NCI-H748 treated with DMSO at 0.1 percent for 48 hours (cell line): Measurements from ENCODE around the gene CDC5L.
"Not testable (repeated sequence)": the region's sequence is repeated elsewhere in the genome, so short reads cannot be mapped to it uniquely, and the experiment has no call there.

Source experiments
- DNase-seq: peaks from one replicate; lab custom pipeline; 2025; lab: John Stamatoyannopoulos, UW

Gene CDC5L

DNA sequence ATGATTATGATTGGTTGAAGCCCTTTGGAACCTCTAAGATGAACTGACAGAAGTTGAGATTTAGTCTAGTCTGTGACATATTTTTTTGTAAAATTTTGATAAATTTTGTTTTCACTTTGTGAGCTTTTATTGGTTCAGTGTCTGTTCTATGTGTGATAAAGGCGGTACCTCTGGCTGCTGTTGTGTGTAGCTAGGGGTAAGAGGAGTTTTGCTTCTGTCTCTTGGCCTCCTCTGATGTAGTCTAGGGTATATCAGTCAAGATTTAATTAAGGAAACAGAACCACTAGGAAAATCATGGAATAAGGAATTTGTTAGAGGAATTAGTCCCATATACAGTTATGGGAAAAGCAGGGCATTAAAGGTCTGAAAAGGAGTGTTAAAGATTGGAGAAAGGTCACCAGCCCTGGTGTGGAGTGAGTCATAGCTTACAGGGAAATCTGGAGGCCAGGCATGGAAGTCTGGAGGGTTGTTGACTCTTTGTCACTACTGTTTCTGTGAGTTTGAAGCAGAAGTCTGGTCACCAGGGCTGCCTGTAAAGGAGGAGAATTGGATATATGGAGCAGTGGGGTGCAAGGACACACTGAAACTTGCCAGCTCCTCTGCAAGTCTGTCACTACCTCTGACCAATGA lies 28.5 kb downstream of the CDC5L start:
- DNase-seq: no peak

DNA sequence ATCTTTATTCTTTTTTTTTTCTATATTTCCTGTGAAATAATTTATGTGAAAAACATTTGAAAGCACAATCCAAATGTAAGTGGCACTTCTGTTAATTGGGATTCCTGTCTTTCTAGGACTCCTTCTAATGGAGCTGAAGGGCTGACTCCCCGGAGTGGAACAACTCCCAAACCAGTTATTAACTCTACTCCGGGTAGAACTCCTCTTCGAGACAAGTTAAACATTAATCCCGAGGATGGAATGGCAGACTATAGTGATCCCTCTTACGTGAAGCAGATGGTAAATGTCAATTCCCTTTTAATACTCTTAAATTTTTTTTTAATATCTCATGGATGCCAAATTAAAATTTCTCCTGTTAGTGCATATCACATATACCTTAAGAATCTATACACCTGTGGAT lies 35.0 kb downstream of the CDC5L start:
- DNase-seq: no peak

DNA sequence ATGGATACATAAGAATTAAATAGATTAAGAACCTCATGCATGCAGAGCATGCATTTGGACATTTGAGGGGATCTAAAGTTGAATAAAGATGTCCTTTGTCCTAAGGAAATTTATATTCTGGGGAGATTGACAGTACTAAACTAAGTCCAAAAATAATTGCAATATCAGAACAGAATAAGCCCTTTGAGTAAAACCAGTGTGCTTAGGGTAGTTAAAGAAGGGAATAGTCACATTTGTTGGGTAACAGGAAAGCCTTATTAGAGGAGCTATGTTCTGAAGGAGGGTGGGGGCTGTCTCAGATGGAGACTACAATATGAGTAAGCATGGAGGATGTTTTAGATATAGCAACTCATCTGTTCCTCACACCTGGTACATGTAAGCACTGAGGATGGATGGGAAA lies 35.8 kb downstream of the CDC5L start:
- DNase-seq: no peak

DNA sequence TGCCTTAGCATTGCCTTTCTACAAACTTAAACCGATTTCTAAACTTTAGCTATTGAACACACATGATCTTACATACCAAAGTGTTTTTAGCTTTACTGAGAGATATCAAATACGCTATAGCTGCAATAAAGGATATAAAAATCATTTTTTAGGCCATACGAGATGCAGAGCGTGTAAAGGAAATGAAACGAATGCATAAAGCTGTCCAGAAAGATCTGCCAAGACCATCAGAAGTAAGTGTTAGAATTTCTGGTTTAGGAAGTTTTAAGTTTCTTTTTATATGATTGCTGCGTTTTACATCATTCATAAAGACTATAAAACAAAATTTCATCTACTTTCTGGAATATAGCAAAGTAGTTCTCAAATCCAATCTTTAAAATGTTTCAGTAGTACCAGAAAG lies 38.4 kb downstream of the CDC5L start:
- no peak for DNase-seq

DNA sequence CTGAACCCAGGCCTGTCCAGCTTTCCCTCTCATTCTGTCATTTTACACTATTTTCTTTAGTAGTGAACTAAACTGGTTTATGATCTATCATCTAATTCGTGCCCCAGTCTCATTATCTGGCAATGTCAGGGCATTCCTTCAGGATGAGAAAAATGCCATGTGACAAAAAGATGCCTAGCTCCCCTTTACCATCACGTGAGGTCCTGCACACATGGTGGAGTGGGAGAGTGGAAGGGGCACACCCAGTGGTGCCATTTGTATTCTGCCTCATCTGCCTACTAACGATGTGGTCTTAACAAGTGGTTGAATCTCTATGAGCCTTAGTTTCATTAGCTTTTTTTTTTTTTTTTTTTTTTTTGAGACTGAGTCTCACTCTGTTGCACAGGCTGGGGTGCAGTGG lies 41.2 kb downstream of the CDC5L start:
- DNase-seq: no peak

DNA sequence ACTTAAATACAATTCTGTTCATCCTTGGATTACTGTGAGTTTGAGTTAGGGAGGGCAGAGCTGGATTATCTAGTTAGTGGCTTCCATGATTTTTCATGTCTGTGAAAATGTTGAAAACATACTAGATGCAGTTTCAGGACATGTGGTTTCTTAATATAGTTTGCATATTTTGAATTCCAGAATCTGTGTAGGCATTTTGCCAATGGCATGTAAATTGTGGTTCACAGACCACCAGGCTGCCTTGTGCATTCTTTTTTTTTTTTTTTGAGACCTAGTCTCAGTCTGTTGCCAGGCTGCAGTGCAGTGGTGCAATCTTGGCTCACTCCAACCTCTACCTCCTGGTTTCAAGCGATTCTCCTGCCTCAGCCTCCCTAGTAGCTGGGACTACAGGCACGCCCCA lies 42.8 kb downstream of the CDC5L start:
- DNase-seq: no peak

DNA sequence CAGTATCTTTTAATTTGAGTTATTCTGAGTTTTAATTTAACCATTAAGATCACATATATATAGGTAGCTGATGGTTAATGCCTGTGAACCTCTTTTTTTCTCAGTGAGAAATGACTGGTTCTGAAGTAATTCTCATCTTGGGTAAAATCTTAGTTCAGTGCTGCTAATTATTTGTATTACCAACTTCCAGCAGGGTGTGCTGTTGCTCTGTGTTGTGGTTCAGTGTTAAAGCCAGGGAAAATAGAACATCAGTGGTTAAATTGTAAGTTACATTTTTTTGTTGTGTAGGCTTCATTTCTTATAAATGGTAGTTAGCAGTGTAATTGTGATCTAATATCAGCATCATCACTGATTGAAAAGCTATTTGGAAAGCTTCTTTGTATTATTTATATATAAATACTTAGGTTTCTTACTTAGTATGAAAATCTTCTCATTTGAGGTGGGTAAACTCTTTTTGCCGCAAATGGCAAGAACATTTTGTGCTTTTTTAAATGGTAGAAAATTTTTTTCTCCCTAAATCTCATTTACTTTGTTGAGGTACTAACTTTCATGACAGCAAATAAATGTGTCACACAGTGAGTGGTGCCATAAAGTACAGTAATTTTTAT lies 43.7 kb downstream of the CDC5L start:
- DNase-seq: peak; percentile 11

DNA sequence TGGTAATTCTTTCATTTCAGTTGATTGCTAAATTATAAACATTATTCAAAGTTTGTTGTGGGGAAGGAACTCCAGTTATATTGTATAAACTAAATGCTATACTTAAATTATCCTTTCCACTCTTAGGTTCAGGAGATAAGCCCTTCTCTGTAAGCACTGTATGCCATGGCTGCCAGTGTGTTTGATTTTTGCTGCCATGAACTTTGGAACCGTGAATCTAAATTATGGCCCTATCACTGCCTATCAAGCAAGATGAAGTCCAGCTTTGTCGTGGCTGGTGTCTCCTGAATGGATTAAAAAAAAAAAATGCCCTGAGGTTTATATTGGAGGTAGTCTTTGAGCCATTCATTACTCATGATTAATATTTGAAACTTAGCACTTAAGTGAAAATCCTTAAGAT lies 44.7 kb downstream of the CDC5L start:
- no peak for DNase-seq

DNA sequence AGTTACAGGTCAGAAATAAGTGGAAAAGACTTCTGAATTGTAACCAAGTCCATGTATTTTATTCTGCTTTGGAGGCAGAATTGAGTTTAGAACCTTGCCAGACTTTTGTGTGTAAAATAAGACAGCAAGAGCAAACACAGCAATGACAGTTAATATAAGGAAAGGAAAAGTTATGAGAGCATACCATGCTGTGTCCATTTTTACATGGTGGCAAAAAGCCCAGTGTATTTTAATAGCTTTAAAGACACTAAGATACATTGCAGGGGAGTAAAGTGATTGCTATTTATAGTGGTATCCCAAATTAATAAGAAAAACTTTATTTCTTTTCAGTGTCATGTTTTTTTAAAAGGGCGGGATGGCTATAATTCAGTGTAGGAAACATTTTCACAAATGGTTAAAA lies 45.2 kb downstream of the CDC5L start:
- no peak for DNase-seq

DNA sequence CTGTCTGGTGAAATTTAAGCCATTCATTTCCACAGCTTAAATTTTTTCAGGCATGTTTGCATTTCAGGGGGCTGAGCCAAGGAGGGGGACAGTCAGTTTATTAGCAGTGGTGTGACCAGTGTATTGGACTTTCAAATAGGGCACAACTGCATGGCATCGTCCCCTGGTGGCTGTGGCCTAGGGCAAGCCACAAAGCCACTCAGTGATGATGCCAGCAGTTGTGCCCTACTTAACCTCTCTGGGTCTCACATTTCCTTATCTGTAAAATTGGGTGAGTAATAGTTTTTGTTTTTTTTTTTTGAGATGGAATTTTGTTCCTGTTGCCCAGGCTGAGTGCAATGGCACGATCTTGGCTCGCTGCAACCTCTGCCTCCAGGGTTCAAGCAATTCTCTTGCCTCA lies 48.0 kb downstream of the CDC5L start:
- DNase-seq: no peak

DNA sequence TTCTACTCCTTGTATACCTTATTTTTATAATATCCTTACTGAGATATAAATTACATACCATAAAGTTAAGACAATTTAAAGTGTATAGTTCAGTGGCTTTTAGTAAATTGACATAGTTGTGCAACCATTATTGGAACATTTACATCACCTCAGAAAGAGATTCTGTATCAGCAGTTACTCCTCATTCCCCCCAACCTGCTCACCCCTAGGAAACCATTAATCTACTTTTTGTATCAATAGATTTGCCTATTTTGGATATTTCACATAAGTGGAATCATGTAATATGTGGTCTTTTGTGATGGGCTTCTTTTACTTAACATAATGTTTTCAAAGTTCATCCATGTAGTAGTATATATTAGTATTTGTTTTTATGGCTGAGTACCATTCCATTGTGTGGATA lies 51.3 kb downstream of the CDC5L start:
- no peak for DNase-seq

DNA sequence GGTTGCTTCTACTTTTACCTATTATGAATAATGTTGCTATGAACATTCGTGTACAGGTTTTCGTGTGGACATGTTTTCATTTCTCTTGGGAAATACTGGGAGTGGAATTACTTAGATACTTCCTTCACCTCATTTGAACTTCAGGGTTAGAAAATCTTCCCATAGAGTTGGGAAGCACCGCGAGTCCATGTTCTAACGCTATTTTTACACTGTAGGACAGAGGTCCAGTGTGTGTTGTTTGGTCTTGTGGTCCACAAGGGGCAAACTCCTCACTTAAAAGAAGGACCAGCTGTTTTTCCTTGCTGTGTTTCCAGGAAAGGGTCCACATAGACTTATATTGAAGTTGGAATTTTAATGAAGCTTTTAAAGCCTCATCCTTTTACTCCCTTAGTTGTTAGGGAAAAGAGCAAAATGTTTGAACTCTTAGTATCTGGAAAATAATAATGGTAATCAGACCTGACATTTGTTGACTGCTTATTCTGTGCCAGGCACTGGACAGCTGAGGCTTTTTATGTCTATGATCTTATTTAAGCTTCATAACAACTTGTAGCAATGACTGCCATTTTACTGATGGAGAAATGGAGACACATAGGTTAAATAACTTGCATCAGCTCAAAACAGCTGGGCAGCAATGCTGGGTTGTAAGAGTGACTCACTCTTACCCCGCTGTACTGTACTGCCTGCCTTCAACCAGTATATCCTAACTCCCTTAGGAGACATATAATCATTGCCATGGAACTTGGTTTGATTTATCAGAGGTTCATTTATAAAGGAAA lies 52.0 kb downstream of the CDC5L start:
- DNase-seq: no peak

DNA sequence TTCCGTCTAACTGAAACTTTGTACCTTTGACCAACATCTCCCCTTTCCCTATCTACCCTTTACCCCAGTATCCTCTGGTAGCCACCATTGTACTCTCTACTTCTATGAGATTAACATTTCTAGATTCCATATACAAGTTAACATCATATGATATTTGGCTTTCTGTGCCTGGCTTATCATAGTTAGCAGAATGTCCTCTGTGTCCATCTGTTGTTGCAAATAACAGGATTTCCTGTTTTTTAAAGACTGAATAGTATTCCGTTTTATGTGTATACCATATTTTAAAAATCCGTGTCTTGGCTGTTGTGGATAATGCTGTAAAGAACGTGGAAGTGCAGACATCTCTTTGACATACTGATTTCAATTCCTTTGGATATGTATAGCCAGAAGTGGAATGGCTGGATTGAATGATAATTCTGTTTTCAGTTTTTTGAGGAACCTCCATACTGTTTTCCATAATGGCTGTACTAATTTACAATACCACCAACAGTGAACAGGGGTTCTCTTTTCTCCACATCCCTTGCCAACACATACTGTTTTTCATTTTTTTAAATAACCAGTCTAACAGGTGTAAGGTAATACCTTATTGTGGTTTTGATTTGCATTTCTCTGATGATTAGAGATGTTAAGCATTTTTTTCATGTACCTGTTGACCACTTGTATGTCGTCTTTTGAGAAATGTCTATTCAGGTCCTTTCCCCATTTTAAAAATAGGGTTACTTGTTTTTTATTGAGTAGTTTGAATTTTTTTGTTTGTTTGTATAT lies 53.8 kb downstream of the CDC5L start:
- no peak for DNase-seq

DNA sequence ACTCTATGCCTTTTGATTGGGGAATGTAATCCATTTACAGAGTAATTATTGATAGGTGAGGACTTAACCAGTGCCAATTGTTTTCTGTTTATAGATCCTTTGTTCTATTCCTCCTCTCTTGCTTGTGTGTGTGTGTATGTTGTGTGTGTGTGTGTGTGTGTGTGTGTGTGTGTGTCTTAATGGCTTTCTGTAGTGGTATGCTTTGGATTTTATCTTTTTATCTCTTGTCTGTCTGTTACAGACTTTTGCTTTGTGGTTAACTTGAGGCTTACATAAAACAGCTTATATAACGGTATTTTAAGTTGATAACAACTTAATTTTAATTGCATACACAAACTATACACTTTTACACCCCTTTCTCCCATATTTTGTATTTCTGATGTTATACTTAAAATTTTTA lies 54.7 kb downstream of the CDC5L start:
- no peak for DNase-seq

DNA sequence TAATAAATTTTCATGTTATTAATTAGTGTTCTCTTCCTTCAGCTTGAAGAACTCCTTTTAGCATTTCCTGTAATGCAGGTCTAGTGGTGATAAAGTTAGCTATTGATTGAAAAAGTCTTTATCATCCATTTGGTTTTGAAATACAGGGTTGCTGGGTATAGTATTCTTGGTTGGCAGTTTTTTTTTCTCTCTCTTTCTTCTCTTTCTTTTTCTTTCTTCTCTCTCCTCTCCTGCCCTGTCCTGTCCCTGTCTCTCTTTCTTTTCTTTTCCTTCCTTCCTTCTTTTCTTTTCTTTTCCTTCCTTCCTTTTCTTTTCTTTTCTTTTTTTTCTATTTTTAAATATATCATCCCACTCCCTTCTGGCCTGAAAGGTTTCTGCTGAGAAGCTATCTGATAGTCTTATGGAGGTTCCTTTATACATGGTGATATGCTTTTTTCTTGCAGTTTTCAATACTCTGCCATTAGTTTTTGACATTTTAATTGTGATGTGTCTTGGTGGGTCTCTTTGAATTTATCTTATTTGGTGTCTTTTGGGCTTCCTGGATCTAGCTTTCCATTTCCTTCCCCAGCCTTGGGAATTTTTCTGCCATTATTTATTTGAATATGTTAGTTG lies 55.4 kb downstream of the CDC5L start:
- no peak for DNase-seq

DNA sequence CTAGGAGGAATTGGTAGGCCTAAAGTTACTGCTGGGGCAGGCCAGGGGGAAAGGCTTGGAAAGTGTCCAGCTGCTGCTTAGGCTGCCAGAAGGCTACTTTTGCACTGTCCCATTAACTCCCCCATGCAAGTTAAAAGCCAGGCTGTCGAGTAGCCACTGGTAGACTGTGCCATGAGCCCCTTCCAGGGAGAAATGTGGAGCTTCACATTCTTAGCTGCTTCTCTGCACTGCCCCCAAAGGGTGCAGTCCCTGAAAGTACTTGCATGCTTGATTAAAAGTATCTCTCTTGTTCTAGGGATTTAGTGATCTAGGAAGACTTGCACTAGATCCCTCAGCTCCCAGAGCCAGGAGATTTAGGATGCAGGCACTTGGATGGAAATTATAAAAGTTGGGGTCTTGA lies 57.3 kb downstream of the CDC5L start:
- no peak for DNase-seq

DNA sequence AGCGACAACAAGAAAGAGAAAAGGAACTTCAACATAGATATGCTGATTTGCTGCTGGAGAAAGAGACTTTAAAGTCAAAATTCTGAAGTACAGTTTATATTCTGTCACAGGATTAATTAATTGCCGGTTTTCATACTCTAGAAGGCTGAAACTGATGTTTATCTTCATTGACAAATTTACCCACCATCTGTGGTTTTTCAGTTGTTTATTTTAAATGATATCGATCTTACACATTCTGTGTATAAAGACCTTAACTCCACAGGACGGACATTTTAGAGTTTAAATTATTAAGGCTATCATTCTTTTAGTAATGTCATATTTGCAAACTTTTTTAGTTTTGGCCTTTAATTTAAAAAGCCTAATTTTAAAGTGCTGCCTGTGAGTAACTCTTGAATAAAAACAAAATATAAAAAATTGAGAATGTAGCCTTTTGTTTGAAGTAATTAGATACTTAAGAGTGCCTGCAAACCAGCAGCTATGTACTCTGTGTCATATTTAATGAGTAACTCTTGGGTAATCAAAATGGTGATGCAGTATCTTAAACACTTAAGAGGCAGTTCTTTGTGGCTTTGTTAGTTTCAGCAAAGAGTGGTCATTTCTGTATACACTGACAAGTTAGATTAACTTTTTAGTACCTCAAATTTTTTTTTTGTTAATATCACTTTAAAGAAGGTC lies 59.3 kb downstream of the CDC5L start:
- no peak for DNase-seq

DNA sequence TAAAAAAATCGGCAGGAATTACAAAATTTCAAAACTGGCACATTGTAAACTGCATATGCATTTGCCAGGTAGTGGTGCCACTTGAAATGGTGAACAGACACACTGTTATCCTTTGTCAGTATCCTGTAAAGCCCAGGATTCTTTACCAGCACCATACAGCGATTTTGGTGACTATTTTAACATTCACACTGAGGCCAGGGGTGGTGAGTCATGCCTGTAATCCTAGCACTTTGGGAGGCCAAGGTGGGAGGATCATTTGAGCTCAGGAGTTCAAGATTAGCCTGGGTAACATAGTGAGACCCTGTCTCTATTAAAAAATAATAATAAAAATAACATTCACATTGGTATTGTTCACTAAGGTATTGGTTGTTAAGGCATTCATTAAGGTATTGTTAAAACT lies 61.7 kb downstream of the CDC5L start:
- DNase-seq: not testable (repeated sequence)

DNA sequence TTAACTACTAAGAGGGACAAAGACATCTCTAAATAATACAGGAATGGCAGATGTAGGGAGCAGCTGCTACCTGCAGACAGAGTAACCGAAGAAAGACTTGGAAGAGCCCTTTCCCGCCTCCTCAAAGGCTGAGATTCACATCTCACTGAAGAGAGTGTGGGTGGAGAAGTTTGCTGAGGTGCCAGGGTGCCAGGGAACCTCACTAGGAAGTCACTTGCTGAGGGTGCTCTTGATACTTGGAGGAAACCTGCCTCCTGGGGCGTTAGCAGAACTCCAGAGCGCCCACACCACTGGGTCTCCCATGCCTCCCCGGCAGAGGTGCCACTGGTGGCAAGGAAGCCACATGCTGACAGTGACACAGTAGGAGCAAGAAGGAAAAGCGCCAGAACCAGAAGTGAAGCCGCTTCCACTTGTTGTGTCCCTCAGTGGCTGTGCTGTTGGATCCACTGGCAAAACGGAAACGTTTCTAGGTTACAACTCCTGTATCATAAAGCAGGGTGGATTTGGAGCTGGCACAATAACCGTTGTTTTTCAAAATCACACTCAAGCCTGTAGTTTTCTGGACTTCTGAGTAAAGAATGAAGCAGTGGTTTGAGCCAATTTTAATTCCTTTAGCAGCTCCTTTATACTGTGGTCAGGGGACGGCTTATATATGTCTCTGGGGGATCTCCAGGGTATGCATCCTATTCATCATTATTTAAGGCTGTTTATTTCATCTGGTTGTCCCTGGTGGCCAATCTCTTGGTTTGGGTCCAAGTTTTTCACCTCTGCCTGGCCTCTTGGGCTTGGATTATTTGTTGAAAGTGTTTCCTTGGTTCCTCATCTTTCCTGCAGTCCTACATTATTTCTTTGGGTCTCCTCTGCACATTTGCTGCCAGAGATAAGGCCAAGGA lies 64.5 kb downstream of the CDC5L start:
- no peak for DNase-seq

DNA sequence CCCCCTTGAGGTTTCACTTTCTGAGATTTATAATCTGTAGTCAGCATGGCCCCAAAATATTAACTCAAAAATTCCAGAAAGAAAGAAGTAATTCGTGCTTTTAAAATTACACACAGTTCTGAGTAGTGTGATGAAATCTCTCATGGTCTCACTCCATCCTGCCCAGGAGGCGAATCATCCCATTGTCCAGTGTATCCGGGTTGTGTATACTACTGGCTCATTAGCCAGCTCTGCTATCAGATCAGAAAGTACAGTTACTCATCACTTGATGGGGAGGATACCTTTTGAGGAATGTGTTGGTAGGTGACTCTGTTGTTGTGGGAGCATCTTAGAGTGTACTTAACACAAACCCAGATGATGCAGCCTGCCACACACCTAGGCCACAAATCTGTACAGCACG lies 65.2 kb downstream of the CDC5L start:
- DNase-seq: no peak

DNA sequence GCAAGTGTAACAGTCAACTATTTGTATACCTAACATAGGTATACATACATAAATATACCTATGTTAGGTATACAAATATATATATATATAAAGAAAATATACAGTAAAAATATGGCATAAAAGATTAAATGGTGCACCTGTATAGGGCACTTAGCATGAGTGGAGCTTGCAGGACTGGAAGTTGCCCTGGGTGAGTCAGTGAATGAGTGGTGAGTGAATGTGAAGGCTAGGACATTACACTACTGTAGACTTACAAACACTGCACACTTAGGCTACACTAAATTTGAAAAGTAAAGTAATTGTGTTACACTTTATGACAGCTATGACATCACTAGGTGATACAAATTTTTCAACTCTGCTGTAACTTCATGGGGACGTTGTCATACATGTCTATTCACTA lies 65.6 kb downstream of the CDC5L start:
- no peak for DNase-seq
